ENCODE measurements around the gene TTLL13.

DNA sequence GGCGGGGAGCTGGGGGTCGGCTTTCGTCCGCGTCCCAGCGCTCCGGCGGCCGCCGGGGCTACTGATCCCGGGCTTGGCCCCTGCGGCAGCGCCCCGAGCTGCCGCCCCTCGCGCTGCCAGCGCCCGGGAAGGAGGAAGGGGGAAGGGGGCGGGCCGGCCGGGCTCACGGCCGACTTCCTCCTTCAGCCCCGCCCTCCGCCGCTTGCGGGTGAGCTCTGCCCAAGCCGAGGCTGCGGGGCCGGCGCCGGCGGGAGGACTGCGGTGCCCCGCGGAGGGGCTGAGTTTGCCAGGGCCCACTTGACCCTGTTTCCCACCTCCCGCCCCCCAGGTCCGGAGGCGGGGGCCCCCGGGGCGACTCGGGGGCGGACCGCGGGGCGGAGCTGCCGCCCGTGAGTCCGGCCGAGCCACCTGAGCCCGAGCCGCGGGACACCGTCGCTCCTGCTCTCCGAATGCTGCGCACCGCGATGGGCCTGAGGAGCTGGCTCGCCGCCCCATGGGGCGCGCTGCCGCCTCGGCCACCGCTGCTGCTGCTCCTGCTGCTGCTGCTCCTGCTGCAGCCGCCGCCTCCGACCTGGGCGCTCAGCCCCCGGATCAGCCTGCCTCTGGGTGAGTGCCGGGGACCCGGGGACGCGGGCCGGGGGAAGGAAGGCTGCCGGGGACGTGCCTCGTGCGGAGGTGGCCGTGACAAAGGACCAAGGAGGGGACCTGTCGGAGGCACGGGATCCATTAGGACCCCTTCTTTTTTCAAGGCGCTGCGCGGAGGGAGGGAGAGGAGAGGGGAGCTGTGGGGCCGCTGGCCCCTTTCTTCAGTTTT, 48.0 kb upstream of the TTLL13 start, which contains the start of gene SEMA4B:
- TF ChIP-seq CTCF (IDR thresholded peaks at IDR 0.05) (no peak), POLR2A (IDR thresholded peaks at IDR 0.05) (peak in 1 of 2 donors; percentile 51)

Data from adrenal gland (tissue), 5 donors.